ENCODE measurements around the gene YBEY.

- TF ChIP-seq CTCF (IDR thresholded peaks at IDR 0.05; ENCODE audit: control extremely low read depth in 1 of 3, insufficient read depth in 1 of 3, low read depth in 1 of 3, low read length in 3 of 3): no peak
- no peak for TF ChIP-seq CHD1 (IDR thresholded peaks at IDR 0.05; ENCODE audit: low read depth, low read length)
- TF ChIP-seq EZH2 (IDR thresholded peaks at IDR 0.05; ENCODE audit: low read depth, low read length, severe bottlenecking): no peak
- TF ChIP-seq YY1 (IDR thresholded peaks at IDR 0.05; ENCODE audit: low read depth, low read length): no peak
- TF ChIP-seq POLR2AphosphoS5 (IDR thresholded peaks at IDR 0.05; ENCODE audit: low read depth, low read length): no peak
- no peak for TF ChIP-seq ZNF274 (IDR thresholded peaks at IDR 0.05; ENCODE audit: borderline replicate concordance, extremely low read depth, low read length)
- TF ChIP-seq RAD21 (IDR thresholded peaks at IDR 0.05 in 1 of 2, conservative IDR thresholded peaks at IDR 0.05 in 1 of 2; ENCODE audit: low read depth in 2 of 2, low read length in 2 of 2): no peak
Observed at GRCh38 chr21:46320331-46320801, 34.2 kb downstream of the YBEY start.

Data from H1 (cell line).